ENCODE results near the gene AGBL2.
"Not testable (repeated sequence)": the region's sequence is repeated elsewhere in the genome, so short reads cannot be mapped to it uniquely, and the experiment has no call there.

AGBL2 gene

GRCh38 chr11:47669856-47670255 is 45.3 kb downstream of the AGBL2 start:
- no peak overlapping the region for H3K4me3 ChIP-seq (ENCODE audit: low read depth, low read length)
- no peak for TF ChIP-seq CTCF (IDR thresholded peaks at IDR 0.05; ENCODE audit: control insufficient read depth, extremely low read depth, insufficient read depth)
- no peak for DNase-seq (ENCODE audit: low read depth)

- no peak overlapping the region for H3K4me3 ChIP-seq (ENCODE audit: low read depth, low read length)
- DNase-seq (ENCODE audit: low read depth), result no peak
- no peak for TF ChIP-seq CTCF (IDR thresholded peaks at IDR 0.05; ENCODE audit: control insufficient read depth, extremely low read depth, insufficient read depth)
Measured at GRCh38 chr11:47668665-47669064, 46.5 kb downstream of the AGBL2 start.

- no peak overlapping the region for H3K4me3 ChIP-seq (ENCODE audit: low read depth, low read length)
Measured at GRCh38 chr11:47667555-47667954, 47.6 kb downstream of the AGBL2 start.

GRCh38 chr11:47667135-47667534 is 48.0 kb downstream of the AGBL2 start:
- no peak for DNase-seq (ENCODE audit: low read depth)
- H3K4me3 ChIP-seq (ENCODE audit: low read depth, low read length), result no peak overlapping the region
- no peak for TF ChIP-seq CTCF (IDR thresholded peaks at IDR 0.05; ENCODE audit: control insufficient read depth, extremely low read depth, insufficient read depth)

More at GRCh38 chr11:47667555-47667954, 47.6 kb downstream of the AGBL2 start:
- DNase-seq (ENCODE audit: low read depth), result no peak
- no peak for TF ChIP-seq CTCF (IDR thresholded peaks at IDR 0.05; ENCODE audit: control insufficient read depth, extremely low read depth, insufficient read depth)

- DNase-seq (ENCODE audit: low read depth); H3K4me3 ChIP-seq (ENCODE audit: low read depth, low read length): not testable (repeated sequence)
Measured at GRCh38 chr11:47664936-47665335, 50.2 kb downstream of the AGBL2 start.

- no peak overlapping the region for H3K4me3 ChIP-seq (ENCODE audit: low read depth, low read length)
- no peak for DNase-seq (ENCODE audit: low read depth)
- no peak for TF ChIP-seq CTCF (IDR thresholded peaks at IDR 0.05; ENCODE audit: control insufficient read depth, extremely low read depth, insufficient read depth)
Measured at GRCh38 chr11:47661245-47661644, 53.9 kb downstream of the AGBL2 start.

- H3K4me3 ChIP-seq (ENCODE audit: low read depth, low read length), result no peak overlapping the region
- TF ChIP-seq CTCF (IDR thresholded peaks at IDR 0.05; ENCODE audit: control insufficient read depth, extremely low read depth, insufficient read depth), result no peak
- DNase-seq (ENCODE audit: low read depth), result no peak
Measured at GRCh38 chr11:47659276-47659675, 55.9 kb downstream of the AGBL2 start.

Data from LNCaP clone FGC (cell line).